GM21528 (cell line): ENCODE data around the gene PRKCB.
"Not testable (repeated sequence)": the region's sequence is repeated elsewhere in the genome, so short reads cannot be mapped to it uniquely, and the experiment has no call there.

ENCODE experiments used
- ATAC-seq: cut with Tn5 transposase; IDR thresholded peaks from one replicate; pipeline ENCODE4 v1.9.1; 2021; ENCODE audit warnings: mild to moderate bottlenecking, moderate library complexity; ENCODE audit not compliant: unreplicated experiment, low FRiP score

Gene PRKCB

DNA sequence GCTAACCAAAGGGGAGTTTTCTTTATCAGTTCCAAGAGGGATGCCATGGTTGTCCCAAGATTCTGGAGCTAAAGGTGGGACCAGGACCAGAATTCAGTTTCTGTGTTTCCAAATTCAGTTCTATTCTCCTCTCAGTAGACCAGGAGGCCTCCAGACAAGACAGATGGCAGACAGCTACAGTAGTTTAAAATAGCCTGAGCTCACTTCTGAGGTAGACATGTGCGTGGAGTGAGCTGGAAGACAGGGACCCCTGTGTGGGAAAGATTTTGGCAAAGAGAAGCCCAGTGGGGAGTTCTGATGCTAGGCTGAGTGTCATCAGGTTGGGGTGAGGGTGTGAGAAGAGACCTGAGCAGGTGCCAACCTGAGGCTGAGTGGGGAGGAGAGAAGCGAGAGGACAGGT, 95.4 kb downstream of the PRKCB start:
- no peak for ATAC-seq

DNA sequence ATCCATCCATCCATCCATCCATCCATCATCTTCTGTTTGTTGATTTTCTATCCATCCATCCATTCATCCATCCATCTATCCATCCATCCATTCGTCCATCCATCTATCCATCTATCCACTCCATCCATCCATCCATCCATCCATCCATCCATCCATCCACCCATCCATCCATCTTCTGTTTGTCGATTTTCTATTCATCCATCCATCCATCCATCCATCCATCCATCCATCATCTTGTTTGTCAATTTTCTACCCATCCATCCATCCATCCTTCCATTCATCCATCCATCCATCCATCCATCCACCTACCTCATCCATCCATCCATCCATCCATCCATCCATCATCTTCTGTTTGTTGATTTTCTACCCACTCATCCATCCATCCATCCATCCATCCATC, 97.9 kb downstream of the PRKCB start:
- not testable (repeated sequence) for ATAC-seq

DNA sequence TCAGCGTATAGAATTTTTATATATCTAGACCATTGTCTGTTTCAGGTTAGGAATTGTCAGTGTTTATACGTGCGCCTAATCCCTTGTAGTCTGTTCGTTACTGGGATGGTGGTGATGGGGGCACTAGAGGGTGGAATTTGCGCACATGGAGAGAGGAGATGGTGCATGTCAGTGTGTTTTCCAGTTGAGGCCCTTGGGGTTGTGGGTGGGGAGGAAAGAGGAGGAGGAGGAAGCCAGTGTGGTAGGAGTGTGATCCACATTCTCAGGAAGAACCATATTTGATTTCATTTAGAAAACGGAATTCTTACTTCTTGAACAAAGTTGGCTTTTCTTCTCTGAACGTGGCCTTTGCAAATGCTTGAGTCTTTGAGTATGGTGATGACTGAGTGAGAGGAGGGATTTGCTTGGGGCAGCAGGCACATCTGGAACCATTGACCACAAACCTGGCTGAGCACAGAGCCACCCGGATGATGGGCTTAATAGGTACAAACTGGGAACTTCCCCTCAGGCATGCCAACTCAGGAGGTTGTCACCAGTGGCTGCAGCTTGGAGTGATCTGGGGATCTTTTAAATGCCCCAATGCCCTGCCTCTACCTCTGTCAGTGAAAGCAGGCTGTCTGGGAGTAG, 98.9 kb downstream of the PRKCB start:
- ATAC-seq = no peak

DNA sequence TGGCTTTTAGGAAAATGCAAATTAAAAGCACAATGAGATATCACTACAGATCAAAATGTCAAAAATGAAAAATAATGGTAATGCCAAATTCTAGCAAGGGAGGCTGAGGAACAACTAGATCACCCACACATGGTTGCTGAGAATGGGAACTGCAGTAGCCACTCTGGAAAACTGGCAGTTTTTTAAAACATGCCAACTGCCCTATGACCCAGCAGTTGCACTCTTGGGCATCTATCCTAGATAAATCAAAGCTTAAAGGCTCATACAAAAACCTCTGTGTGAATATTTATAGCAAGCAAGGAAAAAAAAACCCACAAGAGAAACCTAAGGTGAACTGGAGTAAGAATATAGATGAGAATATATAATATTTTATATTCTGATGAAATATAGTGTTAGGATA, 104.3 kb downstream of the PRKCB start:
- no peak for ATAC-seq

DNA sequence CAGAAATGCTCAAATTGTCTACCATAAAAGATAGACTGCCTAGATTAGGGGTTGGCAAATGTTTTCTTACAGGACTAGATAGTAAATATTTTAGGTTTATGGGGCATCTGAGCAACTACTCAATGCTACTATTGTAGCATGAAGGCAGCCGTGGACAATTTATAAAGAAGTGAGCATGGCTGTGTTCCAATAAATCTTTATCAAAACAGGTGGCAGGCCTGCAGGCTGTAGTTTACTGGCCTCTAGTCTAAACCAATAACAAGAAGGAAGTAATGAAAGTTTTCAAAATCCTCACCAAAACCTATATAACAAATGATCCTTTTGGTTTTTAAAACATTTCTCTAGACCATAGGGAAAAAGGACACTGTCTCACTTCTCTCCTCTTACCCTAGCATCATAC, 105.2 kb downstream of the PRKCB start:
- no peak for ATAC-seq

DNA sequence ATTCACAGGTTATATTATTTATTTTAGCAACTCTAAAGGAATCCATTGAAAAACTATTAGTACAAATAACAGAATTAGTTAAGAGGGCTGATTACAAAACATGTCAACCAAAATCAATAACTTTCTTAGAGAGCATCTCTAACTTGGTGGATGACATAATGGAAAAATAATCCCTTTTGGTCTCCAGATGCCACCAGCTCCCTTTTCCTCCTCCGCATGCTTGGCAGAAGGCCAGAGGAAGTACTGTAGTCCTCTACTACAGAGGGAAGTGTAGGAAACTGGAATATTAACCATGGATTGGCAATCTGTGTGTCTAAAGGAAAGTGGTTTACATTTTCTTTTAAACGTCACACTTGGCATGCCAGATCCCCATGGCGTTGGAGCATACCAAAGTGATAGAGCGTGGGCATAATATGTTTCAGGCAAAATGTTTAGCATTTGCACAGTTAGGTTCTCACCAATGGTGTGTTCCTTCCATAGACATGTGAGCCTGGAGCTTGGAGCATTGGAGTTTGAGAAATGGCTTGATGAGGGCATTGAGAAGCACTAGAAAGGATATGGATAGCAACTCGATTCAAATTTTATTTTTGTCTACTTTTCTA, 106.3 kb downstream of the PRKCB start:
- ATAC-seq = no peak

DNA sequence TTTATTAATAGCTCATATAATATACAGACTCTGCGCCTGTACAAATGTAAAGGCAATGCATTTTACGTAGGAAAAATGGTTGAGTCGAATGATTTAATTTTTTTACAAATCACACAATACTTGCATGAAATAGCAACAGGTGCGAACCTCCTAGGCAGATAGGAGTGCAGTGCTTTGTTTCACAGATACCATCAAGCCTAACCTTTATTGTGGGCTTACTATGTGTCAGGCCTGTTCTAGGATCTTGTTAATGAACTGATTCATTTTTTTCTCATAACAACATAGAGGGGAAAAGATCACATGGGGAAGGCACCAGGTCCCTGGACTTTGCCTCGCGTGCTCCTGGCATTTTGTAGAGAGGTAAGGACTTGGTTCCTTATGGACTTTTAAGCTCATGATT, 107.8 kb downstream of the PRKCB start:
- no peak for ATAC-seq

DNA sequence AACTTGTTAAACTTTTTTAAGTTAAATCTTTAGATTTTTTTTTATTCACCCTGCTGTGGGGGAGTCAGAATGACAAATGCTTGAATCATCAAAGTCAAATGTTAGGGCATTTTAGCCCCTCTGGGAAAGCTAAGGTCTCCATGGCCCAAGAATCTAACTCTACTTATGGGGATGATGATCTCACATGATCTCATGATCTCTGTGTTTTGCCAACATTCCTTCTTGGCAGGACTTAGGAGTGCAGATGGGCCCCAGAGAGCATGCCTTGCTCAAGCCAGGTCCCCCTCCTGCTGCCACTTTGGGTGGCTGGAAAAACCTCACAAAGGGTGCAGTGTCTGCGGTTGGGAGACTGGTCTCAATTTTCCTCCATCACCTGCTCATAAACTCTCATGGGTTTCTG, 108.6 kb downstream of the PRKCB start:
- no peak for ATAC-seq

DNA sequence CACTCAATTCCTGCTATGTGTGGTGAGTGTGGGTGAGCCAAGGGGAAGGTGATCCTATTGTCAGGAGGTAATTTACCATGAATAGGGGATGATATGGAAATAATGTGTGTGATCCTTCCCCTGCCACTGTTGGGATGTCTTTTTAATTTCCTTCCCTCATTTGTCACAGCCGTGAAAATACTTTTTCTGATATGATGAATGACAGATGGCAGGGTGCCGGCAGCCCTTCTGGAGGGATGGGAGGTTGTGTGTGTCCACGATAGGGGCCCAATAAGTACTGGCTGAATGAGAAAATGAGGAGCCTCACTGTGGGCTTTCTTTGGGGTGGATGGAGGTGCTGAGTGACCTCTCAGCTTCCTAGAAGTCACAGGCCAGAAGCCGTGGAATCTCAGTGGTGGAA, 109.5 kb downstream of the PRKCB start:
- ATAC-seq = no peak

DNA sequence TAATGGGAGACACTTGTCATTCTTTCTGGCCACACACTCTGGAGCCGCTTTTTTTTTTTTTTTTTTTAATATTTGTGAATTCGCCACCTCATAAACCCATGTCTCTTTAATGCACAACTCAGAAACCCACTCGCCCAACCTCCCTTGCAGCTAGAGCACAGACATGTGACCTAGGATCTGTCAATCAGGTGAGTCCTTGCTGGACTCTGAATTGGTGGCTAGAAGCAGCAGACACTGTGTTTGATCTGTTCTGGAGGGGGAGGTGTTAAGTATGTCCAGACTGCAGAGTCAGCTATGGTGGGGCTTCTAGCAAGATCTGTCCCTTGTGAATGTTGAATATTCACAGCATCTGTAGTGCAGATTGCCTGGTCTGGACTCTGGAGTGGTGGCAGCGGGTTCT, 112.1 kb downstream of the PRKCB start:
- ATAC-seq = no peak

DNA sequence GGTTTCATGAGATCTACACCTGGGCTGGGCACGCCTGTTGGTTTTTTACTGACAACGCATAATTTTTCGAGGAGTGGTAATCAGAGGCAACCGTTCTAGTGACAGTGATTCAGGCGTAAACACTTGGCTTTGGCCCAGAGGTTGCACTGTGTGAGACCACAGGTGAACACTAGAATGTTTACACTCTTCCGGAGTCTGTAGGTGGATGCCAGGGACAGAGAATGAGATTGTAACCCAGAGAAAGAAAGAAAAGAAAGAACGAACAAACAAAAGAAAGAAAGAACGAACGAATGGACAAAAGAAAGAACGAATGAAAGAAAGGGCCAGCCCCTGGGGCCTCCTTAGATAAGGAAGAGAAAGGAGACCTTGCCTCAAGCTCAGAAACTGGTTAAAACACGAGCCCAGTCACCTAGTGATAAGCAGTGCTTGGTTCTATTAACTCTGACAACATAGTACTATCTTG, 113.2 kb downstream of the PRKCB start:
- ATAC-seq = no peak

DNA sequence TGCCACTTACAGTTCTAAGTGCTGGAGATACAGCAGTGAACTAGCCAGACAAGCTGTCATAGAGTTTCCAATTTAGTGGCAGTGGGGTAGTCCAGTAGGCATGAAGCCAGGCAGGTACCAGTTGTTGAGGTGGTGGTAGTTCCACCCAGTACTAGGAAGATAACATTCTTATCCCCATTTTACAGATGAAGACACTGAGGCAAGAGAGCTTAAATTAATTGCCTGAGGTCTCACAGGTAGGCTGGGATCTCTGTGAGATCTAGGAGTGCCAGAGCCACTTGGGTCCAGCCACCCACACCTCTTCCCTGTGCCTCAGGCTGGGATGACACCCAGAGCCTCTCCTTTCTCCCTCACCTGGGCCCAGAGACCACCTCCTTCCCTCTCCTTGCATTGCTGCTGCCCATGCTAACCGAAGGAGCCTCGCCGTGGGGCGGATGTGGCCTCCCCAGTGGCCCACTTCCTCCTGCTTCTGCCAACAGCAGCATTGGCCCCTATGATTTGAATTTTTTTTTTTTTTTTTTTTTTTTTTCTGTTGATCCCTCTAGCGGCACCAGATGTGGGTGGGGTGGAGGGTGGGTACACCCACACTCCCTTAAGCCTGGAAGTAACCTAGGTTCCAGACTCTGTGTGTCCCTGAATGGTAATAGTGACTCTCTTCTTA, 114.0 kb downstream of the PRKCB start:
- ATAC-seq = no peak

DNA sequence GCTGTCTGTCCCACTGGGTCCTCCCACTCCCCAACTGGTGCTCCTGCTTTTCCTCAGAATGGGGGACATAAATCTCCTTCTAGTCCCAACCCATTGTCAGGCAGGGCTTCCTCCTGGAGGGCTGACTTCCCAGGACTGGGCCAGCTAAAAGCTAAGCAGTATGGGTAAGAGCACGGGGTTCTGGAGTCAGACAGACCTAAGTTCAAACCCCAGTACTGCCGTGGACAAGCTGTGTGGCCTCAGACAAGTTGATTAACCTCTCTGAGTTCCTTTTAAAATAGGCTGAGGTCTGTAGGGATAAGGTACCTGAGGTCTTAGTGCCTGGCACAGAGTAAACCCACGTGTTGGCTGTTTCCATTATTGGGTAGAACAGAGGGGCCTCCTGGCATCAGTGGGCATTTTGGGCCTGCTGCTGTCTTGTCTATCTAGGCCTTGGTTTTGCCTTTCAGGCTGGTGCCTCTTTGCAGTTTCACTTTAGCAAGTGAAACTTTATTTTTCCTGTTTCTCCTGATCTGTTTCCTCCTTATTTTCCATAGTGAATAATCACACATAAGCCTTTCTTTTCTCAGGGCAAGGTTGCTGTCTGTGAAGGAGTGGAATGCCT, 114.6 kb downstream of the PRKCB start:
- ATAC-seq = no peak

DNA sequence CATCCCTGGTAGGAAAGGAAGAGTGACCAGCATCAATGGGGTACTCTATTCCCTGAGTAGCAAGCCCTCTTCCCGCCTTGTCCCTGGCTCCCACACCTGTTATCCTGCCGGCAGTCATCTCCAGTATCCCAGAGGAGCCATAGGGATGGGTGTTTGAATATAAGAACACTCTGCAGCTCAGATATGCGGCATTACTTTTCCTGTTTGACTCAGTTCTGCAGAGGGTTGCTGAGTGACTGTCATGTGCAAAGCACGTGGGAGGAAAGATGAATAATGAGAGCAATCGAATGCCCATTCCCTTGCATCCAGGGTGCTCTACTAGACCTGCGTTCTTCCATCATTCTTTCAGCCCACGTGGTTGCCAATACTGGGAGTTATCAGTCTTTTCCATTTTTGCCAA, 115.1 kb downstream of the PRKCB start:
- no peak for ATAC-seq

DNA sequence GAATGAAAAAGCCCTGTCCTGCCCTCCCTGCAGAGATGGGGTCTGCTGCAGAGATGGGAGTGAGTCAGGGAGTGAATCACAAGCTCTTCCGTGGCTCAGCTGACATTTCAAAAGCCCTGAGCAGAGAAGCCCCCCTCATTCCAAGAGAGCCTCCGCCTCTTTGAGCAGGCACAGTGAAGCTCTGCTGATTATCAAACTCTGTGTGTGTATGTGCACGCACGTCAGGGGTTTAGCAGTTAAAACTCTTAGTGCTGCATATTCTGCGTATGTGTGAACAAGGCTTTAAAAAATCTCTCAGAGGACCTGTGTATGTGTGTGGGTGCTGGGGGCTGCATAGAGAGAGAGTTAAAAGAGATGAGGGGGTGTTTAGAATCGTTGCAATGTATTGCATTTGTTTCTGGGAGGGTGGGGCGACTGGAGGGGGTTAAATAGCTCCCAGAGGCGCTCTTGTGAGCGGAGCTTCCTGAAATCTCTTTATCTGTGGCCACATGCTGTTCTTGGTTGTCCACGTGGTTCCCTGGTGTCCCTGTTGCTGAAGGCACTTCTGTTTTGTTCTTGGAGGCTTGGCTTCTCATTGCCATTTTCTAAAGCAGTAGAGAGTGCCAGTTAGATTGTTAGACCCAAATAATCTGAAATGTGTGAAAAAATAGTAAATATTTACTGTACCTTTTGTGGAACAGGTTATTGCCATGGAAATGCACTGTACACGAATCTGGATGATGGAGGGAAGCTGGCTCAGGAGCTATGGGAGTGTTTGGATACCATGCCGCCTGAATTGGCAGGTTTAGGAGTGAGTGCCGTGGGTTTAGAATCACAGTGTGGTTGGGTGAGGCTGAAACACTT, 116.6 kb downstream of the PRKCB start:
- no peak for ATAC-seq

DNA sequence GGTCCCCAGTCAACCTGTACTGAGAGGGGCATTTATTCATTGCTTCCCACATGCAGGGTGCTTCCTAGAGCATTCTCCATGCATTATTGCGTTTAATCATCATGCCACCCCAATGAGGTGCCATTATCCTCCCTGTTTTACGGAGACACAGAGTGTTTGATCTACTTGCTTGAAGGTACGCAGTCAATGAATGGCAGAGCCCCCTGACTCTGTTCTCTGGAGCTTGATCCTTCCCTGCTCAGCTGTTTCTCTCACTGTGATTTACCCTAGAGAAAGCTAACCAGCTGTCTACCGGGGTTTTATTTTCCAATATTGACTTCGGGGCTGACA, 117.2 kb downstream of the PRKCB start:
- ATAC-seq = no peak

DNA sequence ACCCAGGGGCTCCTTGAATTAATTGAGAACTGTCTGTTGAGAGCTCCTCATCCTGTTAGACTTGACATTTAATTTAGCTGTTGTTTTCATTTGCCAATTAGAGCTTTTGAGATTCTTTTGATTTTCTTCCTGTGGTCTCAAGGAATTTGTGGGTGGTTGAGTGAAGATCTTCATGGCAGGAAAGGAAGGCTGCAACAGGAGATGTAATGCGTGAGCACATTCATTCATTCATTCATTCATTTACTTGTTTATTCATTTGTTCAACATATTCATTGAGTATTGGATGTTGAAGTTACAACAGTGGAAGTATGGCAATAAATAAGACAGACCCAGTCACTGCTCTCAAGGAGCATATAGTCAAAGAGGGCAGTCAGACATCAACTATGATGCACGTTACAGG, 117.7 kb downstream of the PRKCB start:
- no peak for ATAC-seq

DNA sequence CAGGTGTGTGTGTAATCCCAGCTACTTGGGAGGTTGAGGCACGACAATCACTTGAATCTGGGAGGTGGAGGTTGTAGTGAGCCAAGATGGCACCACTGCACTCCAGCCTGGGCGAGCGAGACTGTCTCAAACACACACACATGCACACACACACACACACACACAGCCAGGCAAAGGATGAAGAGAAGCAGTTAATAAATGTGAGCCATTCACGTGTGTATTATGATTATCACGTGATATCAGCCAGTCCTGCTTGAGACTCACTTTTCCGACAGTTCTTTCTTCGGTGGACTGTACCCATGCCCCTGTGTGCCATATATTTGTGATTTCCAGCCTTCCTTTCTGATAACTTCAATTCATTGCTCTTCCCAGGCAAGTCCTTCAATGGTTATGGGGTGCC, 119.3 kb downstream of the PRKCB start:
- no peak for ATAC-seq

DNA sequence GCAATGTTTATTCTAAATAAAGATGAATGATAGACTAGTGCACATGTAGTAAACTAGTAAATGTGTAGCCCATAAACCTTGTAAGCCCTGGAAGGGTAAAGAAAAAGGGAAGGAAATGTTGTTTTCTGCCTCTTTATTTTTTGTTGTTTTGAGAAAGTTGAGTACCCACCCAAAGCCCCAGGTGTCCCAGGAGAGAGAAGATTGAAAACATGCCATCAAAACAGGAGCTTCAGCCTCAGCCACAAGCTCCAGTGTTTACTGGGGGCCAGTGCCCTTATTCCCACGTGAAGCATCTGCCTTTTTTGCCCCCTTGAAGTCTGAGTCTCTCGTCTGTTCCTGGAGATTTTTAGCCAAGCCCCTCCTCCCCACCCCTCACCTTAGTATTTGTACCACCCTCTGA, 121.5 kb downstream of the PRKCB start:
- ATAC-seq = no peak

DNA sequence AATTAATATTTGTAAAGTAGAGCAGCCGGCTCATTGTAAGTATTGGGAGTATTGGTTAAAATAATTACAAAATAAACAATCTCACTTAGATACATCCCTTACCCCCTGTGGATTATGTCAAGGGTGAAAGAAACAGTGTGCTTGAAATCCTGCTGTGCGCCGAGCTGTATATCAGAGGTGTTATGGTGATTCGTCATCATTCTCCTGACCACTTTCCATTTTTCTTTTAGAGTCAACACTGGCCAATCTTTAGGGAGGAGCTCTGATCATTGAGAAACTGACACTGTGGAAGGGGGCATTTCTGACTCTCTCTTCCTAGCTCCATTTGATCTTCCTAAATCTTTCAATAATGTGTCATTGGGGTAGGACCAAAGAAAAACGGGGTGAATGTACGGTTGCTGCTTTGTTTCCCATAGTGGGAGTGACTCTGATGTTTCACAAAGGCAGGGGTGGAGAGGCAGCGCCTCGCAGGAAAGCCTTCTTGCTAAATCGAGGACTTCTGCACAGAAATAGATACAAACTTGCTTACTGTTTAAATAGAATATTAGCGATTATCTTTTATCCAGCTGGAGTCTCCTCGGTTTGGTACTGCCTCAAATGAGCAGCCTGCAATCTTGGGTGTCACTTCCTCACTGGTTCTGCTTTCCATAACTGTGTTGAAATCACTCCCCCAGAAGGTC, 123.4 kb downstream of the PRKCB start:
- no peak for ATAC-seq

DNA sequence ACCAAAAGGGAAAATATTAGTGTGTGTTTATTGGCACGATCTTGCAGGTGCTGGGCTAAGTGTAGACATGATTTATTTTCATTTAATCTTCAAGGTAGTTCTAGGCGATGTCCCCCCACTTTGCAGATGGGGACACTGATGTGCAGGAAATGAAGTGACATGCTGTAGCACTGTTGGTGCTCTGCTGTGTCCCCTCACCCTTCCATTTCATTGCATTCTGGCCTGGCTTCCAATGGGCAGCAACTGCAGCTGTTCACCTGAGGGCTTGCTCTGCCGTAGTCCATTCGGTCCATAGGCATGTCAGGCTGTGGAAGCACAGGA, 123.9 kb downstream of the PRKCB start:
- no peak for ATAC-seq
